ENCODE results near the gene TECPR1.

GRCh38 chr7:98227939-98228338 is 24.1 kb downstream of the TECPR1 start:
- no peak for TF ChIP-seq YY1 (IDR thresholded peaks at IDR 0.05; ENCODE audit: insufficient read depth, insufficient read length)
- no peak for TF ChIP-seq SUZ12 (IDR thresholded peaks at IDR 0.05; ENCODE audit: extremely low read depth, insufficient read depth, insufficient read length)
- TF ChIP-seq ZNF274 (IDR thresholded peaks at IDR 0.05; ENCODE audit: low read depth, low read length) = no peak

Data from NT2/D1 (cell line).